Astrocyte of the cerebellum (primary cell): ENCODE results near the gene ROR2.

ENCODE experiments used
- DNase-seq: peaks from one replicate; pipeline ENCODE4 v3.0.0-alpha.2; 2011; ENCODE audit warnings: low read depth
- H3K4me3 ChIP-seq: 2 replicates; pipeline ENCODE4 v1.5.1; 2011; ENCODE audit warnings: mild to moderate bottlenecking, low read depth, low read length, moderate library complexity
- CTCF ChIP-seq: IDR thresholded peaks from 2 replicates; pipeline ENCODE4 v1.5.1; 2012; ENCODE audit warnings: low read length, low read depth, moderate library complexity, mild to moderate bottlenecking; ENCODE audit errors: missing control alignments
- in situ Hi-C: cut with HindIII; loops from 2 replicates; pipeline ENCODE4 v1.10.0; 2017; ENCODE audit warnings: low sequenced_read_pairs

The ROR2 gene

GRCh38 chr9:91935805-91936514, 14.1 kb downstream of the ROR2 start:
- no peak overlapping the region for H3K4me3 ChIP-seq

GRCh38 chr9:91935066-91935749, 14.8 kb downstream of the ROR2 start:
- no peak for TF ChIP-seq CTCF
- in situ Hi-C loops = no loop called here
- DNase-seq = no peak
- H3K4me3 ChIP-seq = no peak overlapping the region

More at GRCh38 chr9:91935805-91936514, 14.1 kb downstream of the ROR2 start:
- TF ChIP-seq CTCF = no peak
- in situ Hi-C loops = no loop called here
- DNase-seq = no peak

- in situ Hi-C loops = no loop called here
- TF ChIP-seq CTCF = no peak
Observed at GRCh38 chr9:91934654-91935053, 15.4 kb downstream of the ROR2 start.

GRCh38 chr9:91933556-91934352, 16.3 kb downstream of the ROR2 start:
- no peak overlapping the region for H3K4me3 ChIP-seq
- in situ Hi-C loops = no loop called here
- no peak for DNase-seq
- TF ChIP-seq CTCF = no peak

More at GRCh38 chr9:91934654-91935053, 15.4 kb downstream of the ROR2 start:
- H3K4me3 ChIP-seq = no peak overlapping the region
- DNase-seq = no peak

- no peak overlapping the region for H3K4me3 ChIP-seq
- no peak for DNase-seq
- in situ Hi-C loops = no loop called here
- TF ChIP-seq CTCF = no peak
Observed at GRCh38 chr9:91930475-91930874, 19.6 kb downstream of the ROR2 start.

- in situ Hi-C loops = no loop called here
- no peak for DNase-seq
- no peak for TF ChIP-seq CTCF
- H3K4me3 ChIP-seq = no peak overlapping the region
Observed at GRCh38 chr9:91929331-91929730, 20.7 kb downstream of the ROR2 start.
